Ramos (cell line): ENCODE measurements around the gene NPAT.

Source experiments
- in situ Hi-C: fragments of 300-500 bp; cut with MboI; formaldehyde crosslinking; loops from one replicate; pipeline ENCODE4 v1.14.3; 2022; ENCODE audit warnings: low sequenced_read_pairs; ENCODE audit not compliant: unreplicated experiment

NPAT gene

DNA sequence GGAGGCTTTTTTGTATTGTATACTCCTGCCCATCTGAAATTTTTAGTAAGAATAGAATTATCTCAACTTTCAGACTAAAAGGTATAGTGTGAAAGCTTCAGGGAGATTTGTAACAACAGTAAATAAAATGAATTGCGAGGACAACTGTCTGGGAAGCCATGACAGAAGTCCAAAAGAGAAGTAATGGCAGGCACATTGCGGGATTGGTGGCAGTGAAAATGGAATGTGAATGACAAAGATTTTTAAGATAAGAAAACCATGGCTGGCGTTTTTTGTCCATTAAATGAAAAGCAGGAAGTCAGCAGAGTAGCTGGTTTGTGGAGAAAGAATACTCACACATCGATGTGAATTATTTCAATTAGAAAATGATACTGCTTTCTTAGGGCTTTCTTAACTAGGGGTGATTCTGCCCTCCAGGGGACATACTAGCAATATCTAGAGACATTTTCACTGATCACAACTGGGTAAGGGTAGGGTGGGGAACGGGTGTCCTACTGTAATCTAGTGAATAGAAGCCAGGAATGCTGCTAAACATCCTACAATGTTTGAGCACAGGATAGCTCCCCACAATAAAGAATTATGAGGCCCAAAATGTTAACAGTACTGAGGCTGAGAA is 1.6 kb downstream of the NPAT start:
- in situ Hi-C loops: no loop called here

DNA sequence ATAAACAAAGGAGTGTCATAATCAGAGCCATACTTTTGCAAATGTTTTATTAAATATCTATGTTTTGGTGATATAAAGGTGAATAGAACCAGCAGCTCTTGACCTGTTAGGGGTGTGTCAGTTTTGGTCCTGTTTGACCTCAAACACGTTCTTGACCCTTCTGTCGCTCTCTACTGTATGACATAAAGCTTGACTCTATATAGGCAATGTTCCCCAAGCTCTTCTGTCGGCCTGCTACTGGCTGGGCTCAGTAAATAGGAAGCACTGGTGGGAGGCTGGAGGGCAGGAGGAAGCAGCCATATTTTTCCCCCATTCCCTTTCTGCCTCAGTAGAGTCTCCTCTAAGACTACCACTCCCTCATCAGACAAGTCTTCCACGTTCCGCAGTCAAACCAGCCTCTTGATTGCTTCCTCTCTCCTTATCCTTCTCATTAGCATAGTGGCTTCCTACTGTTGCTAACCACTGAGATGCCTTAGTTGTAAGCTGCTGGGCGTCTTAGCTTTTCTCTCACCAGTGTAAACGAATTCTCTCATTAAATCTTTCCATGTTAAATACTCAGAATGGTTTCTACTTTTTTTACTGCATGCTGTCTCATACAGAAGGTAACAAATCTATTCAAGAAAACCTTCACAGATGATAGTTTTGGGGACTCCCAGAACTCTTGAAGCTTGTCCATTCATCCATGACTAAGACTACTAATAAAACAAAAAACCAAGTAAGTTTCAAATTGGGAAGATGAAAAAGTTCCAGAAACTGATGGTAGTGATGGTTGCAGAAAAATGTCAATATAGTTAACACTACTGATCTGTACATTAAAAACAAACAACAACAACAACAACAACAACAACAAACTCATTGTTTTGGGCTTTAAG is 3.3 kb downstream of the NPAT start:
- in situ Hi-C loops: no loop called here

DNA sequence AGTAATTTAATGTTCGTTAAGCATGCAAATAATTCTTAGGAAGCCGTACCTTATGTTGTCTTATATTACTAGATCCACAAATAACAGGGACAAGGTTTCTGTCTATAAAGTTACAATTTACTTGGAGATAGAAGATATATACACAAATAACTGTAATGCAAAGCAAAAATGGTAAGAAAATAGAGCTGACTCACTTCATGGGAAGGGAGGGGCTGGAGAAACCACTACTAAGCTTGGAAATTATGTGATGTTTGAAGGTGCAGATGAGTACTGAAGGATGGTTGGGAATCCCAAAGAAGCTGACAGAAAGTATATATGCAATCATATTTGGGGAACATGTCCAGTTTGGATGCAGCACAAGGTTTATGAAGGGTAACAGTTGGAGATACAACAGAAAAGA is 4.0 kb downstream of the NPAT start:
- in situ Hi-C loops: no loop called here

DNA sequence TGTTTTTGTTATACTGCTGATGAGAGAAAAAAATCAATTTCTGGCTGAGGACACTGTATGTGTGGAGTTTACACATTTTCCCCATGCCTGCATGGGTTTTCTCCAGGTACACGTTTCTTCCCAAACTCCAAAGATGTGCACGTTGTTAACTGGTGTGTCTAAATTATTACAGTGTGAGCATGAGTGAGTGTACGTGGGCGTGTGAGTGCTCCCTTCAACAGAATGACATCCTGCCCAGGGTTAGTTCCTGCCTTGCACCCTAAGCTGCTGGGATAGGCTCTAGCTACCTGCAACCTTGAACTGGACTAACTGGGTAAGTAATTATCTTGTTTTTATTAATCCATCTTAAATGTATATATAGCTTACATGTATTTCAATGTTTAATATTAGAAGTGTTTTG is 5.5 kb downstream of the NPAT start:
- in situ Hi-C loops: no loop called here

DNA sequence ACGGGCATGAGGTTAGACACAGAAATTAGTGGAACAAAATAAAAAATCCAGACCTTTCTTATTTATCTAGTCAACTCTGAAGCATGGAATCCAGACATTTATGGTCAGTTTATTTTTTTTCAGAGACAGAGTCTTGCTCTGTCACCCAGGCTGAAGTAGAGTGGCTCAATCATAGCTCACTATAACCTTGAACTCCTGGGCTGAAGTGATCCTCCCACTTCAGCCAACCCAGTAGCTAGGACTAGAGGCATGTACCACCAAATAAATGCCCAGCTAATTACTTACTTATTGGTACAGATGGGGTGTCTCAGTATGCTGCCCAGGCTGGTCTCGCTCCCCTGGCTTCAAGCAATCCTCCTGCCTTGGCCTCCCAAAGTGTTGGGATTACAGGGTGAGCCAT is 8.7 kb downstream of the NPAT start:
- in situ Hi-C loops: no loop called here

DNA sequence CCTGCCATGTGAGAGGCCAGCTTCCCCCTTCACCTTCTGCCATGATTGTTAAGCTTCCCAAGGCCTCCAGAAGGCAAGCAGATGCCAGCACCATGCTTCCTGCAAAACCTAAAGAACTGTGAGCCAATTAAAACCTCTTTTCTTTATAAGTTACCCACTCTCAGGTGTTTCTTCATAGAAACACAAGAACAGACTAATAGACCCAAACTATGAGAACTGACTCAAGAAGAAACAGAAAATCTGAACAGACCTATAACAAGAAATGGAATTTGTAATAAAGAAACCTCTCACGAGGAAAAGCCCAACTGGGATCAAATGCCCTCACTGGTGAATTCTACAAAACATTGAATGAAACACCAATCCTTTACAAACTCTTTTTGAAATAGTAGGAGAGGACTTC is 12.0 kb downstream of the NPAT start:
- in situ Hi-C loops: no loop called here

DNA sequence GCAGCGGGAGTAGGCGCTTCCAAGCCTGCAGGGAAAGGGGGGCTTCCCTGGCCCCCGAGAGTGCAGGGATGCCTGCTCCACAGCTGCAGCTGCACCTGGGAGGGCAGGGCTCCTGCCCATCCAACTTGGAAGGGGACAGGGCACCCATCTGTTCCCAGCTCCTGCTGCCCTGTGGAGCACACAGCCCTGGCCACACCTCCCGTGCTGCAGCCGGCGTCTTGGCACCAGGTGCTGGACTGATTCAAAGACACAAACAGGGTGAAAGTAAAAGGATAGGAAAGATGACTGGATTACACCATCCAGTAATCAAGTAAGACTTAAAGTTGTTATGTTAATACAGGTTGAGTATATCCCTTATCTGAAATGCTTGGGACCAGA is 14.8 kb downstream of the NPAT start:
- in situ Hi-C loops: no loop called here

DNA sequence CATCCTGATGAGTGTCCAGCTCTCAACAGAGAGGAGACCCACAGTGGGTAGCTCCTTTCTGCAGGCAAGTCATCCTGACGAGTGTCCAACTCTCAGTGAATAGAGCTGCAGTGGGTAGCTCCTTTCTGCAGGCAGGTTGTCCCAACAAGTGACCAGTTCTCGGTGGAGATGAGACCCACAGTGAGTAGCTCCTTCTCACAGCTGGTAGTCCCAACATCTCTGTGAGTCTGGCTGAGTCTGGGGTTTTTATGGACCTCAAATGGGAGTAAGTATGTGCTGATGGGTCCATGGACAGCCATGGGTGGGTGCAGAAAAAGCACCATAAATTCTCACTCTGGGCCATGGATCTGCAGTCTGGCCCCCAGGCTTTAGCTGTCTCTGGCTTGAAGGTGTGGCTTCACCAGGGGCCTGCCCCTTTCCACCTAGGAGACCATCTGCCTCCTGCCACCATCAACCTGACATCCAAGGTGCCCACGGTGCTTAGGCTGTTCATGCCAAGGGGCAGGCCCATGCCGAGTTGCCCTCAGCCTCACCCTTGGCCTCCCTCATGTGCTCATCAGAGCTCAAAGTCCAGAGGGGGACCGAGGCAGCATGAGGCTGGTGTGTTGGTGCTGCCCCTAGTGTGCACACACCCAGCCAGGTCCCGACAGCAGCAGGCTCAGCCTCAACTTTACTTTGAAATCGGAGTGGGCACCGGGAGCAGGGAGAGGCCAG is 15.3 kb downstream of the NPAT start:
- in situ Hi-C loops: no loop called here

DNA sequence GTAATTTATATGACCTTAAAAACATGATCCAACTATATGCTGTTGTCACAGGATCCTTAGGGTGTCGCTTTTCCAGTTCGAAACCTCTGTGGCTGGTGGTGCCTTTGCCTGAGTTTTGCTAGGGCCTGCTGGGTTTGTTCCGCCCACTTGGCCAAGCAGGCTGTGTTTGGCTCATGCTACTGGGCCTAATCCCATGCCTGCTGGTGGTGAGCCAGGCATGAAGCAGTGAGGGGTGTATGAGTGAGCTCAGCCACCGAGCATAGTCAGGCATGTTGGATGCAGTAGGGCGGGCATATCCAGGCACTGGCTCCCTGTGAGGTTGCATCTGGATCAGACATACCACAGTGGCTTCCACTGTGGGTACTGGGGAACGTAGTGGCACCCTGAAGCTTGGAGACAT is 16.3 kb downstream of the NPAT start:
- in situ Hi-C loops: no loop called here

DNA sequence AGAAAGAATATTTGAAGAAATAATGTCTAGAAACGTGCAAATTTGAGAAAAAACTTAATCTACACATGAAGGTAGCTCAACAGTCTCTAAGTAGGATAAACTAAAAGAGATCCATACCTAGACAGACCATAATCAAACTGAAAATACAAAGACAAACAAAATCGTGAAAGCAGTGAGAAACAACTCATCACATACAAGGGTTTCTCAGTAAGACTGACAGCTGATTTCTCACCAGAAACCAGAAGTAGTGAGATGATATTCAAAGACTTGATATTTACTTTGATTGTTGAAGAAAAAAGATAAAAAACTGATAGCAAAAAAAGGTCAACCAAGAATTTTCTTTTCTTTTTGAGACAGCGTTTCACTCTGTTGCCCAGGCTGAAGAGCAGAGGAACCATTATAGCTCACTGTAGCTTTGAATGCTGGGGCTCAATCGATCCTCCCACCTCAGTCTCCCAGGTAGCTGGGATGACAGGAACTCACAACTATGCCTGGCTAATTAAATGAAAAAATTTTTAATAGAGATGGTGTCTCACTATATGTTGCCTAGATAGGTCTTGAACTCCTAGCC is 17.4 kb downstream of the NPAT start:
- in situ Hi-C loops: no loop called here

DNA sequence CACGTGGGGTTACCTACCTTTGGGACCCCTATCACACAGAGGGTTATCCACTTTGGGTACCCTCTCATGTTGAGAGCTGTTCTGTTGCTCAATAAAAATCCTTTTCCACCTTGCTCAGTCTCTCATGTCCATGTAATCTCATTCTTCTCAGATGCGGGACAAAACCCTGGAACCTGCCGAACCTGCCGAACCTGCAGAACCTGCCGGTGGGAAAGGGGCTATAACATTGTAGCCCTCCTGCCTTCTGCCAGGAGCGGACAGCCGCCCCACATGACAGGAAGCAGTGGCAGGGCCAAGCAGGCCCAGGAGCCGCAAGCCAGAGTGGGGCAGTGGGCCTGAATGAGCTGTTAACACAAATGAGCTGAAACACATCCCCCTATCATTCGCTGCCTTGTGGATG is 18.1 kb downstream of the NPAT start:
- in situ Hi-C loops: no loop called here

DNA sequence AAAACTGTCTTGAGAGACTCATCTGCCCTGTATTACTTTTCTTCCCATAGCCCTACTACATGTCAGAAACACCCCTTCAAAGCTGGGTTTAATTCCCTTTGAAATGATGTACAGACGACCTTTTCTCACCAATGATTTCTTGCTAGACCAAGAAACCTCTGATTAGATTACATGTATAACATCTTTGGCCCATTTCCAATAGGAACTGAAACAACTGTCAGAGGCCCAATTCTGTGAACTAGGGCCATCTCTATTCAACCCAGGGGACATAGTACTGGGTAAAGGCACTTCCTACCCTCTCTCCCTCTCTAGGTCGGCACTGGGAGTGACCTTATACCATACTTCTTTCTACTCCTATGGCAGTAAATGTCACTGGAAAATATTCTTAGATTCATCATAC is 19.4 kb downstream of the NPAT start:
- in situ Hi-C loops: no loop called here

DNA sequence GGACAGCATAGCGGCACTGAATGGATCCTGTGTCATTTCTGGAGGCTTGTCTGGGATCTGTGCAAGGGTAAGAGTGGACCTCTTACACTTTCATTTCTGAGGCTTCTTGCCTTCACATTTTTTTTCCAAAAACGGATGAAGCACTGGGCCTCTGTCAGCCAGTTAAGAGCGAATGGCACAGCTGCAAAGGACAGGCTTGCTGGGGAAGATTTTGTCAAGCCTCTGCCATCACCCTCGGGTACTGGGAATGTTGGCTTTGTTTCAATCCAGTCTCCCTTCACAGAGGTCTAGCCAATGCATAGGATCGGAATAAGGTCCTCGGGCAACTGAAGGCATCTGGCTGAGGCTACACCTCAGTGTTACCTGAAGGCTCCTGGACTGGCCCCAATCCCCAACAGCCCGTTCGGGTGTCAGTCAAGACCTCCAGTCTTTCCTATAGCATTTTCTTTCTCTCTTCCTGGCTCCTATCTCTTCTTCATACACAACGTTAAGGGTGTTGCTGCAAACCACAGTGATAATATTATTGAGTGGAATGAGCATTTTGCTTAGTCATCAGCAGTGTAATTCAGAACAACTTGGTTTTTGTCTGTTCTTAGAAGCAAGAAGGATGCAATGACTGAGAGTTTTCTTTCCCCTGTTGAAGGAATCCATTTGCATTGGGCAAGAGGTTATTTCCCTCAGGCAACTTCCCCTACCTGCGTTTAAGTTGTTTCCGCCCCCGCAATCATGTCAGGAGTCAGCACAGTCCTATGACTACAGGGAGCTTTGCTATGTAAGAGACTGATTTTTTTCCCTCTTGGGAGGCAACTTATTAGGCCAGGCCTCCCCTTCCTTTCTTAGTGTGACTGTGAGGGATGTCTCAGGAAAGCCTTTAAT is 22.8 kb downstream of the NPAT start:
- in situ Hi-C loops: no loop called here

DNA sequence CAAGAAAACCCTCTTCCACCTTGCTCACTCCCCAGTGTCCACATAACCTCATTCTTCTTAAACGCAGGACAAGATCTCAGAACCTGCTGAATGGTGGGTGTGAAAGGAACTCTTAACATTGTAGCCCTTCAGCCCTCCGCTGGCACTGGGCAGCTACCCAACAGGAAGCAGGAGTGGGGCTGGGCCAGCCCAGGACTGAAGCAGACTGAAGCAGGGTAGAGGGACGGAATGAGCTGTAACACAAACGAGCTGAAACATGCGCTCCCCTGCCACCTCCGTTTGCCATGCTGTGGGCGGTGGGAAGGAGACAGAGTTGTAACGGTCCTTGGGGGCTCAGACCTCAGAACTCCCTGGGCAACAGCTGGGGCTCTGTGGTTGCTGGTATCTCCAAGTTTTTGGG is 23.6 kb downstream of the NPAT start:
- in situ Hi-C loops: no loop called here

DNA sequence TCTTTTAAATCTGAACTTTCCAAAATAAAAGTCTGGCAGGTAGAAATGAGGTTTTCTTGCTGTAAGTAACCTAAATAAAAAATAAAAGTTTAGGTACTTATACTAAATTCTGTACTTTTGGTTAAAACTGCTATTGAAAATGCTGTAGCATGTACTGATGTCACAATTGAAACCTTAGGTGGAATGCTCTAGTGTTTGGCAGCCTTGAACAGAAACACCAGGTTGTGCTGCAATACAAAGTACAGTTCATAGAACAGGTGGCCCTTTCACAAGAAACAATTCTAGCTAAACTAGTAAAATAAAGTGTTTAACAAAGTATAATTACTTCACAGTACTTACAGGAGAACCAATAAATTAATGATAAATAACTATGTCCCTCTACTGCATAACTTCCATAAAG is 25.1 kb downstream of the NPAT start:
- in situ Hi-C loops: no loop called here

DNA sequence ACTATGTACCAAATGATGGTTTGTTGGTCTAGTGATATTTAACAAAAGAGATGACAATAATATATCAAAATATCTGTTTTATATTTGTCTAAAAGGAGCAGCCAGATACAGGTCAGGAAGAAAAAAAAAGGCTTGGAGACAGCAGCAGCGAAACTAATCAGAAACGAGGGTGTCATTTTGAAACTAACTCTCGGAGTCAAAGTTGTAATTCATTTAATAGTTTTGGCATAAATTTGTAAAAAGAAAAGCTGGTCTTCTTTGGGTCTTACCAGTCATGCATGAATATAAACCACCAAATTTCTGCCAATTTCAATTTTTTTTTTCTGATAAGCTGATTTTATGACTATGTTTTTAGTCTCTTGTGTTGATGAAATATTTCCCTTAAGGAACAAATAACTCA is 25.5 kb downstream of the NPAT start:
- in situ Hi-C loops: no loop called here

DNA sequence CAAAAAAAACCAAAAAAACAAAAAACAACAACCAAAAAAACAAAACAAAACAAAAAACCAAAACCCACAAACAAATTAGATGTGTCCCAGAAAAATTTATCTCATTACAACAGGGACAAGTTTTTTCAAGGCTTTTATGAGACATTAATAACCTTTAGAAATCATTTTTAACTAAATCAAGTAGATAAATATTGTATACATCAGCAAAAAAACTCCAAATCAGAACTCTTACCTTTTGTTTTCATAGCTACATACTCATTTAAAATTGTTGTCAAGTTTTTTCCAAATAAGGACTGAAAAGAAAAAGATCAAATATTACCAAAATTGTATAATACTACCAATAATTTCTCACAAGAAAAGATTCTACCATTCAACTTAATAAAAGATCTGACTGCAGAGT is 28.7 kb downstream of the NPAT start:
- in situ Hi-C loops: no loop called here

DNA sequence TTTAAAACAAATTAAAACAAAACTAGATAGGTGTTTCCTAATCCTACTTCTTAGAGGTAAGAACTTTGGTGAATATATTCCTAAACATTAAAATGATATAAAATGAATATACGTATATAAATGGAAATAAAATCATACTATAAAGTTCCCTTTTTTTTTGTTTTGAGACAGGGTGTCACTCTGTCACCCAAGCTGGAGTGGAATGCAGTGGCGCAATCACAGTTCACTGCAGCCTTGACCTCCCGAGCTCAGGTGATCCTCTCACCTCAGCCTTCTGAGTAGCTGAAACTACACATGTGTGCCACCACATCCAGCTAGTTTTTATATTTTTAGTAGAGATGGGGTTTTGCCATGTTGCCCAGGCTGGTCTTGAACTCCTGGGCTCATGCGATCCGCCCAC is 44.9 kb downstream of the NPAT start:
- in situ Hi-C loops: no loop called here

DNA sequence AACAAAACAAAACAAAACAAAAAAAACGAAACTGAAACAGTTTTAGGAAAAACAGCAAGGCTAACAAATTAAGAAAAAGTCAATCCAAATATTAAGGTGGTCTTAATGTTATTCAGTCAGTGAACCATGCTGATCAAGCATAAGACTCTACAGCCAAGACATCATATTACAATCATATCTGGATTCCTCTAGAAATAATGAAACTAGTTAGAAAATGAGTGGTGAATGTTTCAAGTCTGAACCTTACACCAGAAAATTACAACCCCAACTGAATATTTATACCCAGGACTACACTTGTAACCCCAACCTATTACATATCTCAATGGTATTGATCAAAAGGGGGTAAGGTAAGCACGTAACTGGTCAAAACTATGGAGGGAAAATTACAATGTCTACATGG is 52.3 kb downstream of the NPAT start:
- in situ Hi-C loops: no loop called here

DNA sequence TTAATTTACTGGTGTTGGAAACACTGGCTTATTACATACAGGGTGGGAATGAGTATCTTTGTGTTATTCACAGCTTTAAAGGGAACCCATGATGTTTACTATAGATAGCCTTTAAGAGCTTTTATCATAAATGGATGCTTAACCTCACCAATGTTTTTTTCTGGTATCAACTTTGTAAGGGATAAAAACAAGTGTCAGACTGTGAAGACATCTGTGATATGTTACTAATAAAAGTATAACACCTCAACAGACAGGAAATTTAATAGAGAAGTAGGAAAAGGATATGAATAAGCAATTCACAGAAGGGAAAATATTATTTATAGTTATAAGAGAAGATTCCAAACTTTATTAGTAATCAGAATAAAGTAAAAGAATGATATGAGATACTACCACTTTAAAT is 54.8 kb downstream of the NPAT start:
- in situ Hi-C loops: no loop called here
